Panc1 (cell line): ENCODE measurements around the gene UGT1A10.

ENCODE experiments used
- CTCF ChIP-seq: fragments of 450-650 bp; IDR thresholded peaks from 2 replicates; pipeline ENCODE4 v1.5.1; 2017; ENCODE audit warnings: mild to moderate bottlenecking
- POLR2AphosphoS5 ChIP-seq: IDR thresholded peaks from 2 replicates; pipeline ENCODE4 v1.6.1; 2012; ENCODE audit warnings: mild to moderate bottlenecking, low read depth, low read length, moderate library complexity
- REST ChIP-seq, 2 experiments: IDR thresholded peaks; 2 replicates each; pipeline ENCODE4 v1.6.1; 2011 to 2012; ENCODE audit warnings: low read depth in 2 of 2, control low read depth in 1 of 2, low read length in 1 of 2, mild to moderate bottlenecking in 1 of 2, moderate library complexity in 1 of 2; ENCODE audit not compliant: insufficient read depth in 1 of 2
- SIN3A ChIP-seq: IDR thresholded peaks from 2 replicates; pipeline ENCODE4 v1.6.1; 2012; ENCODE audit warnings: low read depth, mild to moderate bottlenecking, low read length, moderate library complexity, borderline replicate concordance; ENCODE audit not compliant: insufficient read depth

- TF ChIP-seq SIN3A (no peak), CTCF (no peak), REST (IDR thresholded peaks at IDR 0.05; ENCODE audit: insufficient read depth in 1 of 2, low read depth in 2 of 2, low read length in 1 of 2) (no peak), POLR2AphosphoS5 (no peak)
These were observed 162.9 kb downstream of the UGT1A10 start for GRCh38 chr2:233799087-233799665.
